ENCODE data around the gene APOBEC4.

DNA sequence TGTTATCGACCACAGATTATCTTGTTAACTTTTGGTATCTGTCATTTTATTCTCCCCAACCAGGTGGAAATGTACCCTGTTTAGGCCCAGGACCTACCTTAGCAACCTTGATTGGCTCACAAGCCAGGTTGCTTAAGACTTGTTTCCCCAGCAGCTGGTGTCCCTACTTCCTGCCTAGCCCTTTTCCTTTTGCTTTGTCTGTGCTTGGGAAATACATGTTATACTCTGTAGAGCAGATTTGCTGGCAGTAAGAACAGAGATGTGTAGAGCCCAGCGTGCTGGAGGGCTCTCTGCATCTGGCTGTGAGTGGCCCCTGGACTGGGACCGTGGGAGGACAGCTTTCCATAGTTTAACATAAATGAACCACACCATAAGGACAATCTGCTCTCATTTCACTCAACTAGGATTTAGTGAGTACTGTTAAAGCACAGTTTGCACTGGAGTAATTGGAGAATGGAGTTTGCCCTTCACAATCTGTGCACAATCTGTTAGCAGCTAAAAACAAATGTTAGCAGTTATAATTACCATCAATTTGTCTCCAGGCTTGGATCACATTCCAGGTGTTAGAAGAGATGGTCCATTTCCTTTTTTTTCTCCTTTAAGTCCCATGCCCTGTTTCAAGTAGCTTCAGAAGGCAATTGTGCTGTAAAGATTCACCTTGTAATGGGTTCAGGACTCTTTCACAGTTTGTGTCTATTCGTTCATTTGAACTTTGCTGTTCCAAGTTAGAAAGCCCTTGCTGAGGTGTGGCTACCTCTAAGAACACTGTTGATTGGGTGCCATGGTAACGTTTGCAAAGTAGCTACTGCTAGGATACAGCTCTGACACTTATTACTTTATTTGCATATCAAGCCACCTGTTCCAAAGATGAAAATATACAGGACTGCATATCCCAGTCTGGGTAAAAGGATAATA, at the start of gene APOBEC4:
- TF ChIP-seq, protein P1, sequence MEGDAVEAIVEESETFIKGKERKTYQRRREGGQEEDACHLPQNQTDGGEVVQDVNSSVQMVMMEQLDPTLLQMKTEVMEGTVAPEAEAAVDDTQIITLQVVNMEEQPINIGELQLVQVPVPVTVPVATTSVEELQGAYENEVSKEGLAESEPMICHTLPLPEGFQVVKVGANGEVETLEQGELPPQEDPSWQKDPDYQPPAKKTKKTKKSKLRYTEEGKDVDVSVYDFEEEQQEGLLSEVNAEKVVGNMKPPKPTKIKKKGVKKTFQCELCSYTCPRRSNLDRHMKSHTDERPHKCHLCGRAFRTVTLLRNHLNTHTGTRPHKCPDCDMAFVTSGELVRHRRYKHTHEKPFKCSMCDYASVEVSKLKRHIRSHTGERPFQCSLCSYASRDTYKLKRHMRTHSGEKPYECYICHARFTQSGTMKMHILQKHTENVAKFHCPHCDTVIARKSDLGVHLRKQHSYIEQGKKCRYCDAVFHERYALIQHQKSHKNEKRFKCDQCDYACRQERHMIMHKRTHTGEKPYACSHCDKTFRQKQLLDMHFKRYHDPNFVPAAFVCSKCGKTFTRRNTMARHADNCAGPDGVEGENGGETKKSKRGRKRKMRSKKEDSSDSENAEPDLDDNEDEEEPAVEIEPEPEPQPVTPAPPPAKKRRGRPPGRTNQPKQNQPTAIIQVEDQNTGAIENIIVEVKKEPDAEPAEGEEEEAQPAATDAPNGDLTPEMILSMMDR (conservative IDR thresholded peaks at IDR 0.05), result no peak
- no peak for TF ChIP-seq EZH2 (IDR thresholded peaks at IDR 0.05; ENCODE audit: low read depth)

Measured in PC-9 (cell line).